GM23338 (cell line): ENCODE data around the gene PEX10. TPM values are rescaled to one million over a fixed set of nuclear protein-coding genes. Genes with fewer than 3 reads are reported as not detected.

ENCODE experiments used
- ATAC-seq: fragments of 200-7000 bp; cut with Tn5 transposase; 3 replicates; pipeline ENCODE4 v1.9.1; 2020
- DNase-seq: peaks from one replicate; pipeline ENCODE4 v3.0.0-alpha.2; 2015; ENCODE audit warnings: low spot score
- H2AFZ ChIP-seq: fragments of 200-600 bp; sonication (generic); 2 replicates; pipeline ENCODE4 v1.8.0; 2016; ENCODE audit warnings: antibody characterized with exemption, mild to moderate bottlenecking, moderate library complexity
- H3F3A ChIP-seq: fragments of 200-600 bp; sonication (generic); replicated peaks from 2 replicates; pipeline ENCODE4 v1.8.0; 2017; ENCODE audit warnings: antibody characterized with exemption, mixed run types, low read depth
- H3K27ac ChIP-seq: fragments of 200-600 bp; sonication (generic); 2 replicates; pipeline ENCODE4 v1.6.1; 2016; ENCODE audit warnings: low read depth
- H3K27me3 ChIP-seq: fragments of 200-600 bp; sonication (generic); 2 replicates; pipeline ENCODE4 v1.8.0; 2016; ENCODE audit warnings: mild to moderate bottlenecking, mixed run types, moderate library complexity; ENCODE audit not compliant: insufficient read depth
- H3K36me3 ChIP-seq: fragments of 200-600 bp; sonication (generic); 2 replicates; pipeline ENCODE4 v1.8.0; 2016; ENCODE audit warnings: mild to moderate bottlenecking; ENCODE audit not compliant: insufficient read depth
- H3K4me1 ChIP-seq: fragments of 200-600 bp; sonication (generic); 2 replicates; pipeline ENCODE4 v1.8.0; 2016; ENCODE audit warnings: mild to moderate bottlenecking, moderate library complexity; ENCODE audit not compliant: insufficient read depth
- H3K4me2 ChIP-seq: fragments of 200-600 bp; sonication (generic); 2 replicates; pipeline ENCODE4 v1.7.1; 2017; ENCODE audit warnings: mixed run types
- H3K4me3 ChIP-seq: fragments of 200-600 bp; sonication (generic); 2 replicates; pipeline ENCODE4 v1.6.1; 2016; ENCODE audit warnings: mixed run types
- H3K79me2 ChIP-seq: fragments of 200-600 bp; sonication (generic); replicated peaks from 2 replicates; pipeline ENCODE4 v1.8.0; 2017; ENCODE audit warnings: mild to moderate bottlenecking; ENCODE audit not compliant: insufficient read depth
- H3K9me2 ChIP-seq: fragments of 200-600 bp; sonication (generic); 2 replicates; pipeline ENCODE4 v1.8.0; 2017; ENCODE audit not compliant: insufficient read depth
- H4K20me1 ChIP-seq: fragments of 200-600 bp; sonication (generic); replicated peaks from 2 replicates; pipeline ENCODE4 v1.8.0; 2017; ENCODE audit warnings: mild to moderate bottlenecking; ENCODE audit not compliant: insufficient read depth
- H3K27ac Mint-ChIP-seq: 2 replicates; pipeline ENCODE4 v1.8.0; 2020; ENCODE audit warnings: inconsistent platforms, mild to moderate bottlenecking, moderate library complexity, mixed read lengths
- H3K27me3 Mint-ChIP-seq: 3 replicates; pipeline ENCODE4 v1.8.0; 2022; ENCODE audit warnings: low read depth, mild to moderate bottlenecking, moderate library complexity, mixed read lengths, inconsistent platforms; ENCODE audit not compliant: insufficient read depth, poor library complexity
- H3K36me3 Mint-ChIP-seq: 3 replicates; pipeline ENCODE4 v1.8.0; 2021; ENCODE audit warnings: low read depth, mild to moderate bottlenecking, inconsistent platforms, moderate library complexity, mixed read lengths
- H3K4me1 Mint-ChIP-seq: 3 replicates; pipeline ENCODE4 v1.8.0; 2020; ENCODE audit warnings: mild to moderate bottlenecking, inconsistent platforms, mixed read lengths
- H3K4me3 Mint-ChIP-seq: 3 replicates; pipeline ENCODE4 v1.8.0; 2021; ENCODE audit warnings: moderate library complexity, mild to moderate bottlenecking, inconsistent platforms, mixed read lengths
- H3K9me3 Mint-ChIP-seq: 3 replicates; pipeline ENCODE4 v1.8.0; 2020; ENCODE audit warnings: moderate library complexity, mild to moderate bottlenecking, inconsistent platforms, mixed read lengths
- CREB1 ChIP-seq: fragments of 250-450 bp; sonication (Bioruptor Pico); IDR thresholded peaks from 2 replicates; pipeline ENCODE4 v1.5.0; 2020; ENCODE audit warnings: low read depth, mild to moderate bottlenecking, moderate library complexity
- JUNB ChIP-seq: IDR thresholded peaks from one replicate; pipeline ENCODE4 v1.6.1; 2016; ENCODE audit warnings: antibody characterized with exemption; ENCODE audit not compliant: unreplicated experiment
- POLR2AphosphoS5 ChIP-seq: IDR thresholded peaks from 2 replicates; pipeline ENCODE4 v1.6.1; 2016; ENCODE audit warnings: antibody characterized with exemption, low read depth
- STAT1 ChIP-seq: IDR thresholded peaks from one replicate; pipeline ENCODE4 v1.6.1; 2016; ENCODE audit warnings: antibody characterized with exemption; ENCODE audit not compliant: unreplicated experiment
- ZNF331 ChIP-seq: fragments of 250-450 bp; sonication (Bioruptor Pico); IDR thresholded peaks from 2 replicates; pipeline ENCODE4 v1.5.0; 2020; ENCODE audit warnings: low read depth, mild to moderate bottlenecking, moderate library complexity
- polyA plus RNA-seq: library from polyadenylated mRNA; unstranded; fragments of >200 nt; fragmentation: Nextera tagmentation; extraction: Ambion mirVana; gene quantifications from 2 replicates; pipeline ENCODE4 v1.2.1, GENCODE V29; 2016
- total RNA-seq: library from RNA; depleted of rRNA; stranded (reverse); fragments of >200 nt; shearing (Covaris generic); gene quantifications from 2 replicates; pipeline ENCODE4 v1.2.3, GENCODE V29; 2014
- TF ChIP-seq, protein P1 (sequence below): fragments of 250-450 bp; sonication (Bioruptor Pico); IDR thresholded peaks from 2 replicates; pipeline ENCODE4 v1.5.0; 2020; ENCODE audit warnings: mild to moderate bottlenecking, moderate library complexity
- TF ChIP-seq, protein P2 (sequence below): IDR thresholded peaks from 2 replicates; pipeline ENCODE4 v1.6.1; 2016; ENCODE audit warnings: antibody characterized with exemption

The PEX10 gene
- total and polyA plus RNA-seq, 2 experiments from 2014 or later: 15.0 to 53.9 TPM

DNA sequence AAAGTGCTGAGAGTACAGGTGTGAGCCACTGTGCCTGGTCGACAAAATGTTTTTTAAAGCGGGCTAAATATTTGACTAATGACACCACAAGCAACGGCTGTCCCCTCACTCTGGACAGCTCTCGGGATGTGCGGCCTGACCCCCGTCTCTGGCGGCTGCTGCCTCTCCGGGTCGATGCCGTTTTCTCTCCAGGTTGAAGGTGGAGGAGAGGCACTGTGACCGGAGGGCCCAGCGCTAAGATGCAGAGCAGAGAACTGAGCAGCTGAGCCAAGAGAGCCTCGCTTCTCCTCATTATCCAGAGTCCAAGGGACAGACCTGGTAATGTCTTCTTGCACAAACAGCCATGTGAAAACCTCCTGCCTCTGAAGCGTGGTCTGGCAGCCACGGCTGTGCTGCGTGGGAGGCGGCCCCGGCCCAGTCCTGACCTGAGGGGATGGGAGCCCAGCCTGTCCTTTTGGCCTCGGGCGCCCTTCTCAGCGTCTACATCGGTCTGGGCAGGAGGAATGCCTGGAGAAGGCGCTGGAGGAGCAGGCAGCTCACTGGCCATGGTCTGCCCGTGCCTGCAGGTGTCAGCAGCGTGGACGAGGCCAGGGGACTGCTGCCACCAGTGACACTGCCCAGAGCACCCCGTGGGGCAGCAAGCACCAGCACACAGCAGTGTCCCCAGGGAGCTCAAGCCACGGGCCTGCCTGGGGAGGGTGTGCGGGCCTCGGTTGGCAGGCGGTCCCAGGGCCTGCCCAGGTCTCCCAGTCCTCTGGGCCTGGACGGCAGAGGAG lies 31.4 kb downstream of the PEX10 start (continued):
- TF ChIP-seq, protein P1, sequence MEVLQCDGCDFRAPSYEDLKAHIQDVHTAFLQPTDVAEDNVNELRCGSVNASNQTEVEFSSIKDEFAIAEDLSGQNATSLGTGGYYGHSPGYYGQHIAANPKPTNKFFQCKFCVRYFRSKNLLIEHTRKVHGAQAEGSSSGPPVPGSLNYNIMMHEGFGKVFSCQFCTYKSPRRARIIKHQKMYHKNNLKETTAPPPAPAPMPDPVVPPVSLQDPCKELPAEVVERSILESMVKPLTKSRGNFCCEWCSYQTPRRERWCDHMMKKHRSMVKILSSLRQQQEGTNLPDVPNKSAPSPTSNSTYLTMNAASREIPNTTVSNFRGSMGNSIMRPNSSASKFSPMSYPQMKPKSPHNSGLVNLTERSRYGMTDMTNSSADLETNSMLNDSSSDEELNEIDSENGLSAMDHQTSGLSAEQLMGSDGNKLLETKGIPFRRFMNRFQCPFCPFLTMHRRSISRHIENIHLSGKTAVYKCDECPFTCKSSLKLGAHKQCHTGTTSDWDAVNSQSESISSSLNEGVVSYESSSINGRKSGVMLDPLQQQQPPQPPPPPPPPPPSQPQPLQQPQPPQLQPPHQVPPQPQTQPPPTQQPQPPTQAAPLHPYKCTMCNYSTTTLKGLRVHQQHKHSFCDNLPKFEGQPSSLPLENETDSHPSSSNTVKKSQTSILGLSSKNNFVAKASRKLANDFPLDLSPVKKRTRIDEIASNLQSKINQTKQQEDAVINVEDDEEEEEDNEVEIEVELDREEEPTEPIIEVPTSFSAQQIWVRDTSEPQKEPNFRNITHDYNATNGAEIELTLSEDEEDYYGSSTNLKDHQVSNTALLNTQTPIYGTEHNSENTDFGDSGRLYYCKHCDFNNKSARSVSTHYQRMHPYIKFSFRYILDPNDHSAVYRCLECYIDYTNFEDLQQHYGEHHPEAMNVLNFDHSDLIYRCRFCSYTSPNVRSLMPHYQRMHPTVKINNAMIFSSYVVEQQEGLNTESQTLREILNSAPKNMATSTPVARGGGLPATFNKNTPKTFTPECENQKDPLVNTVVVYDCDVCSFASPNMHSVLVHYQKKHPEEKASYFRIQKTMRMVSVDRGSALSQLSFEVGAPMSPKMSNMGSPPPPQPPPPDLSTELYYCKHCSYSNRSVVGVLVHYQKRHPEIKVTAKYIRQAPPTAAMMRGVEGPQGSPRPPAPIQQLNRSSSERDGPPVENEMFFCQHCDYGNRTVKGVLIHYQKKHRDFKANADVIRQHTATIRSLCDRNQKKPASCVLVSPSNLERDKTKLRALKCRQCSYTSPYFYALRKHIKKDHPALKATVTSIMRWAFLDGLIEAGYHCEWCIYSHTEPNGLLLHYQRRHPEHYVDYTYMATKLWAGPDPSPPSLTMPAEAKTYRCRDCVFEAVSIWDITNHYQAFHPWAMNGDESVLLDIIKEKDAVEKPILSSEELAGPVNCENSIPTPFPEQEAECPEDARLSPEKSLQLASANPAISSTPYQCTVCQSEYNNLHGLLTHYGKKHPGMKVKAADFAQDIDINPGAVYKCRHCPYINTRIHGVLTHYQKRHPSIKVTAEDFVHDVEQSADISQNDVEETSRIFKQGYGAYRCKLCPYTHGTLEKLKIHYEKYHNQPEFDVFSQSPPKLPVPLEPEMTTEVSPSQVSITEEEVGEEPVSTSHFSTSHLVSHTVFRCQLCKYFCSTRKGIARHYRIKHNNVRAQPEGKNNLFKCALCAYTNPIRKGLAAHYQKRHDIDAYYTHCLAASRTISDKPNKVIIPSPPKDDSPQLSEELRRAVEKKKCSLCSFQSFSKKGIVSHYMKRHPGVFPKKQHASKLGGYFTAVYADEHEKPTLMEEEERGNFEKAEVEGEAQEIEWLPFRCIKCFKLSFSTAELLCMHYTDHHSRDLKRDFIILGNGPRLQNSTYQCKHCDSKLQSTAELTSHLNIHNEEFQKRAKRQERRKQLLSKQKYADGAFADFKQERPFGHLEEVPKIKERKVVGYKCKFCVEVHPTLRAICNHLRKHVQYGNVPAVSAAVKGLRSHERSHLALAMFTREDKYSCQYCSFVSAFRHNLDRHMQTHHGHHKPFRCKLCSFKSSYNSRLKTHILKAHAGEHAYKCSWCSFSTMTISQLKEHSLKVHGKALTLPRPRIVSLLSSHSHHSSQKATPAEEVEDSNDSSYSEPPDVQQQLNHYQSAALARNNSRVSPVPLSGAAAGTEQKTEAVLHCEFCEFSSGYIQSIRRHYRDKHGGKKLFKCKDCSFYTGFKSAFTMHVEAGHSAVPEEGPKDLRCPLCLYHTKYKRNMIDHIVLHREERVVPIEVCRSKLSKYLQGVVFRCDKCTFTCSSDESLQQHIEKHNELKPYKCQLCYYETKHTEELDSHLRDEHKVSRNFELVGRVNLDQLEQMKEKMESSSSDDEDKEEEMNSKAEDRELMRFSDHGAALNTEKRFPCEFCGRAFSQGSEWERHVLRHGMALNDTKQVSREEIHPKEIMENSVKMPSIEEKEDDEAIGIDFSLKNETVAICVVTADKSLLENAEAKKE (CRISPR knock-in tag): no peak

- no peak overlapping the region for H3K27ac Mint-ChIP-seq
- Histone ChIP-seq H3K36me3 (no peaks in the 10 kb centered on the region), H3K4me3 (no peak overlapping the region), H3K27ac (no peak overlapping the region), H3K9me2 (no peaks in the 10 kb centered on the region), H3K4me1 (no peaks in the 10 kb centered on the region), H2AFZ (no peak overlapping the region), H3F3A (no peaks in the 10 kb centered on the region), H3K79me2 (no peaks in the 10 kb centered on the region), H4K20me1 (no peaks in the 10 kb centered on the region; the same call in 1 of the 2 replicates), H3K27me3 (no peaks in the 10 kb centered on the region), H3K4me2 (no peak overlapping the region)
- H3K27me3 Mint-ChIP-seq: peaks cover 5% of the 10 kb centered on the region
- no peaks in the 10 kb centered on the region for H3K9me3 Mint-ChIP-seq
- no peak overlapping the region for H3K4me3 Mint-ChIP-seq
- no peak for DNase-seq
- no peaks in the 10 kb centered on the region for H3K36me3 Mint-ChIP-seq
- ATAC-seq: no peak
- H3K4me1 Mint-ChIP-seq: no peaks in the 10 kb centered on the region
- TF ChIP-seq, protein P2, sequence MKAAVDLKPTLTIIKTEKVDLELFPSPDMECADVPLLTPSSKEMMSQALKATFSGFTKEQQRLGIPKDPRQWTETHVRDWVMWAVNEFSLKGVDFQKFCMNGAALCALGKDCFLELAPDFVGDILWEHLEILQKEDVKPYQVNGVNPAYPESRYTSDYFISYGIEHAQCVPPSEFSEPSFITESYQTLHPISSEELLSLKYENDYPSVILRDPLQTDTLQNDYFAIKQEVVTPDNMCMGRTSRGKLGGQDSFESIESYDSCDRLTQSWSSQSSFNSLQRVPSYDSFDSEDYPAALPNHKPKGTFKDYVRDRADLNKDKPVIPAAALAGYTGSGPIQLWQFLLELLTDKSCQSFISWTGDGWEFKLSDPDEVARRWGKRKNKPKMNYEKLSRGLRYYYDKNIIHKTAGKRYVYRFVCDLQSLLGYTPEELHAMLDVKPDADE: no peak
- TF ChIP-seq ZNF331 (CRISPR knock-in tag) (no peak), STAT1 (no peak), CREB1 (CRISPR knock-in tag) (no peak), POLR2AphosphoS5 (no peak), JUNB (no peak)
- TF ChIP-seq, protein P1 (CRISPR knock-in tag): no peak
These were observed 32.5 kb downstream of the PEX10 start for GRCh38 chr1:2379733-2380404.
